ENCODE data around the gene KIF20B. TPM values are rescaled to one million over a fixed set of nuclear protein-coding genes. Genes with fewer than 3 reads are reported as not detected.
"Not testable (repeated sequence)": the region's sequence is repeated elsewhere in the genome, so short reads cannot be mapped to it uniquely, and the experiment has no call there.

The KIF20B gene
- total RNA-seq, 2 donors from 2014 or later, result 49.2 to 80.3 TPM

DNA sequence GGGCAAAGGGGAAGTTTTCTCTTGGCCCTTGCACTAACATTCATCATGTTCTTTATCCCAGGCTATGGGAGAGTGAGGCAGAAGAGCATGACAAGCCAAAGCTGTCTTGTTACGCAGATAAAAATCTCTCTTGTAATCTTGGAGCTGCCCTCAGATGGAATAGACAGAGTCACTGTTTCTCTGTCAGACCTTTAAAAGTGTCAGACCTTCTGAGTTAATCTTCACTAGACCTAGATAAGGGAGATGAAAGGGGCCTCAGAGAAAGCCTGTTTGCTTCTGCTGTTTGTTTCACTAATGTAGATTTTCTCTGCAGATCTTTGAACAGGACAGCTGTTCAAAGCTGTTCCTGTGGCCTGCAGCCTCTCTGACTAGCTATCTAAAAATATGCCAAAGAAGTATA, 112.9 kb downstream of the KIF20B start:
- H3K9me3 Mint-ChIP-seq, result no peaks in the 10 kb centered on the region
- H3K27ac Mint-ChIP-seq, result no peak overlapping the region
- no peaks in the 10 kb centered on the region for H3K36me3 Mint-ChIP-seq (ENCODE audit: low read depth)
- H3K27me3 Mint-ChIP-seq, result peaks cover 22% of the 10 kb centered on the region
- no peak overlapping the region for H3K4me3 Mint-ChIP-seq
- H3K4me1 Mint-ChIP-seq, result no peaks in the 10 kb centered on the region
- ATAC-seq (replicated peaks), result no peak

DNA sequence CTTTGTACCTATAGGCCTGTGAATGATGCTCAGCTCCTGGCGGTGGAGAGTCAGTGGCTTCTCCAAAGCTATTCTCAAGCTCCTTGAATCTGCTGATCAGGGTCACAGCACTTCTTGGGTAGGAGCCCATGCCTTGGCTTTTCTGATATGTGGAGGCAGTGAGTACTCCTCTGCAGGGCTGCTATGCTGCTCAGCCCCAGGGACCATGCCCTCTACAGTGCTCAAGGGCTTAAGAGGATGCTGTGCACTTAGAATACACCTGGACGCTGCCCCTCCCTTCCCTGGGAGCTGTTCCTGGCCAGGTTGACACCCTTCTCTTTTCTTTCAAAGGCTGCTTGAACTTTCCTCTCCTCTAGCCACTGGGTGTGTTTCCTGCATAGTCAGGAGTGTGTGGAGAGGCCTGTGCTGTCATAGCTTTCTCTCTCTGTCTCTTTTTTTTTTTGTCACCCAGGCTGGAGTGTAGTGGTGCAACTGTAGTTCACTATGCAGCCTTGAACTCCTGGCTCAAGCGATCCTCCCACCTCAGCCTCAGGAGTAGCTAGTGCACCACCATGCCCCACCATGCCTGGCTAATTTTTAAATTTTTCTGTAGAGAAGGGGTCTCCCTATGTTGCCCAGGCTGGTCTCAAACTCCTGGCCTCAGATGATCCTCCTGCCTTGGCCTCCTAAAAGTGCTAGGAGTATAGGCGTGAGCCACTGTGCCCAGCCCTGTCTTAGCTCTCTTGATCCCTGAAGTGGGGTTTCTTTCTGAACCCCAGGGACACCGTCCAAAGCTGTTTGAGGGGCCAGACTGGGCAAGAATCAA, 113.9 kb downstream of the KIF20B start:
- no peak overlapping the region for H3K4me3 Mint-ChIP-seq
- no peaks in the 10 kb centered on the region for H3K36me3 Mint-ChIP-seq (ENCODE audit: low read depth)
- H3K27ac Mint-ChIP-seq, result no peak overlapping the region
- no peaks in the 10 kb centered on the region for H3K4me1 Mint-ChIP-seq
- no peak for ATAC-seq (replicated peaks)
- H3K27me3 Mint-ChIP-seq, result peaks cover 18% of the 10 kb centered on the region
- no peaks in the 10 kb centered on the region for H3K9me3 Mint-ChIP-seq

DNA sequence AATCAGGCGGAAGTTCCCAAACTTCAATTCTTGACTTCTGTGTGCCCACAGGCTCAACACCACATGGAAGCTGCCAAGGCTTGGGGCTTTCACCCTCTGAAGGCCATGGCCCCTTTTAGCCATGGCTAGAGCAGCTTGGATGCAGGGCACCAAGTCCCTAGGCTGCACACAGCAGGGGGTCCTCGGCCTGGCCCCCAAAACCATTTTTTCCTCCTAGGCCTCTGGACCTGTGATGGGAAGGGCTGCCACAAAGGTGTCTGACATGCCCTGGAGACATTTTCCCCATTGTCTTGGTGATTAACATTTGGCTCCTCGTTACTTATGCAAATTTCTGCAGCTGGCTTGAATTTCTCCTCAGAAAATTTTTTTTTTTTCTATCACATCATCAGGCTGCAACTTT, 117.6 kb downstream of the KIF20B start:
- H3K27ac Mint-ChIP-seq; H3K36me3 Mint-ChIP-seq (ENCODE audit: low read depth); H3K4me3 Mint-ChIP-seq; ATAC-seq (replicated peaks); H3K4me1 Mint-ChIP-seq; H3K9me3 Mint-ChIP-seq: not testable (repeated sequence)
- H3K27me3 Mint-ChIP-seq, result peaks cover 18% of the 10 kb centered on the region

Other genes starting within 250 kb of the KIF20B start
- gene SLC16A12, start 166.0 kb upstream of the KIF20B start, total RNA-seq, result not detected
- 1 to 10 TPM; 3.6 to 4.2 TPM for gene PANK1, start 56.3 kb upstream of the KIF20B start, total RNA-seq

Data from activated T-helper 17 cell treated with anti-CD3 and anti-CD28 coated beads, Interleukin-2, amount 50 U/mL, for 72 hours (primary cell).